ENCODE results near the gene SETD5. TPM values are rescaled to one million over a fixed set of nuclear protein-coding genes. Genes with fewer than 3 reads are reported as not detected.

The SETD5 gene
- total and polyA plus RNA-seq, 2 donors (not counting 1 experiment from before 2014, with no cell fraction given): 64.2 to 201 TPM

DNA sequence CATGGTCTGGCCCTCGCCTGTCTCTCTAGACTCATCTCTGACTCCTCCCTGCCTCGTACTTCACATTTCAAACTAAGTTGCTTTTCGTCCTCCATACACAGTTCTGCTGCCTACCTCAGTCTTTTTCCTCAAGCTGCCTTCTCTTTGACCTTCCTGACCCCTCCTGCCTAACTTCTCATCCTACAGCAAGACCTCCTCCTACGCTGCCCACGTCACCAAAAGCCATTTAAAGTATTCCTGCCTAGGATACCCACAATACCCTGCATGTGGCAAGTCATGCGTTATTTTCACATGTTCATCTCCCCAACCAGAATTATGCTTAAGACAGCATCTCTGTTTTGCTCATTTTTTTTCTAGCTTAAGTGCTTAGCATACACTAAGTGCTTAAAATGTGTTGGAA is 99.5 kb downstream of the SETD5 start:
- CTCF ChIA-PET: no interaction called here
- no peak overlapping the region for H3K9ac ChIP-seq (ENCODE audit: low read length)
- TF ChIP-seq EZH2 (IDR thresholded peaks at IDR 0.05; ENCODE audit: borderline replicate concordance, insufficient read depth, low read depth, low read length, poor library complexity, severe bottlenecking): no peak
- TF ChIP-seq, protein P1, sequence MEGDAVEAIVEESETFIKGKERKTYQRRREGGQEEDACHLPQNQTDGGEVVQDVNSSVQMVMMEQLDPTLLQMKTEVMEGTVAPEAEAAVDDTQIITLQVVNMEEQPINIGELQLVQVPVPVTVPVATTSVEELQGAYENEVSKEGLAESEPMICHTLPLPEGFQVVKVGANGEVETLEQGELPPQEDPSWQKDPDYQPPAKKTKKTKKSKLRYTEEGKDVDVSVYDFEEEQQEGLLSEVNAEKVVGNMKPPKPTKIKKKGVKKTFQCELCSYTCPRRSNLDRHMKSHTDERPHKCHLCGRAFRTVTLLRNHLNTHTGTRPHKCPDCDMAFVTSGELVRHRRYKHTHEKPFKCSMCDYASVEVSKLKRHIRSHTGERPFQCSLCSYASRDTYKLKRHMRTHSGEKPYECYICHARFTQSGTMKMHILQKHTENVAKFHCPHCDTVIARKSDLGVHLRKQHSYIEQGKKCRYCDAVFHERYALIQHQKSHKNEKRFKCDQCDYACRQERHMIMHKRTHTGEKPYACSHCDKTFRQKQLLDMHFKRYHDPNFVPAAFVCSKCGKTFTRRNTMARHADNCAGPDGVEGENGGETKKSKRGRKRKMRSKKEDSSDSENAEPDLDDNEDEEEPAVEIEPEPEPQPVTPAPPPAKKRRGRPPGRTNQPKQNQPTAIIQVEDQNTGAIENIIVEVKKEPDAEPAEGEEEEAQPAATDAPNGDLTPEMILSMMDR (IDR thresholded peaks at IDR 0.05): no peak
- peaks cover 0 to 7% (median 0%) of the 10 kb centered on the region in 3 donors for H3K9me3 ChIP-seq (ENCODE audit: control extremely low read depth in 1 of 3, control insufficient read depth in 2 of 3, insufficient read depth in 1 of 3, low read length in 2 of 3)
- no peak overlapping the region for H3K4me3 ChIP-seq (ENCODE audit: control extremely low read depth in 1 of 5, extremely low read depth in 1 of 5, insufficient read depth in 1 of 5, low read depth in 2 of 5, low read length in 4 of 5)
- WGBS (ENCODE audit: insufficient coverage): 85% methylated on average over 5 of the region's 6 CpGs
- DNase-seq: no peak
- H3K4me1 ChIP-seq (ENCODE audit: control insufficient read depth in 2 of 2, insufficient read depth in 2 of 2, low read length in 2 of 2): peaks cover 10 to 14% of the 10 kb centered on the region in 2 donors
- H4K20me1 ChIP-seq (ENCODE audit: control insufficient read depth, insufficient read depth, low read length, poor library complexity, severe bottlenecking): no peaks in the 10 kb centered on the region
- intact Hi-C loops (cut with micrococcal nuclease): no loop called here
- H2AFZ ChIP-seq (ENCODE audit: insufficient read depth, low read depth, low read length, poor library complexity, severe bottlenecking): no peak overlapping the region
- H3K27me3 ChIP-seq (replicated peaks in 1 of 4; ENCODE audit: control extremely low read depth in 1 of 4, control insufficient read depth in 3 of 4, insufficient read depth in 4 of 4, low read length in 3 of 4): peaks cover 0 to 34% (median 21%) of the 10 kb centered on the region in 4 experiments
- Mint-ChIP-seq H3K4me1 (peaks cover 4% of the 10 kb centered on the region), H3K27ac (no peak overlapping the region), H3K4me3 (no peak overlapping the region), H3K27me3 (peaks cover 22% of the 10 kb centered on the region), H3K9me3 (ENCODE audit: insufficient read depth) (no peaks in the 10 kb centered on the region)
- POLR2A ChIA-PET: no interaction called here
- no peak for ATAC-seq (ENCODE audit: low read depth)
- H3K27ac ChIP-seq (ENCODE audit: low read length in 2 of 2): no peak overlapping the region
- H3K36me3 ChIP-seq (replicated peaks in 1 of 2; ENCODE audit: control extremely low read depth in 1 of 2, control insufficient read depth in 1 of 2, extremely low read depth in 1 of 2, insufficient read depth in 2 of 2, low read length in 1 of 2): no peaks in the 10 kb centered on the region
- H3K79me2 ChIP-seq (ENCODE audit: control insufficient read depth, insufficient read depth, low read length): no peaks in the 10 kb centered on the region
- H3K4me2 ChIP-seq (replicated peaks; ENCODE audit: low read depth, low read length, poor library complexity, severe bottlenecking): no peak overlapping the region

DNA sequence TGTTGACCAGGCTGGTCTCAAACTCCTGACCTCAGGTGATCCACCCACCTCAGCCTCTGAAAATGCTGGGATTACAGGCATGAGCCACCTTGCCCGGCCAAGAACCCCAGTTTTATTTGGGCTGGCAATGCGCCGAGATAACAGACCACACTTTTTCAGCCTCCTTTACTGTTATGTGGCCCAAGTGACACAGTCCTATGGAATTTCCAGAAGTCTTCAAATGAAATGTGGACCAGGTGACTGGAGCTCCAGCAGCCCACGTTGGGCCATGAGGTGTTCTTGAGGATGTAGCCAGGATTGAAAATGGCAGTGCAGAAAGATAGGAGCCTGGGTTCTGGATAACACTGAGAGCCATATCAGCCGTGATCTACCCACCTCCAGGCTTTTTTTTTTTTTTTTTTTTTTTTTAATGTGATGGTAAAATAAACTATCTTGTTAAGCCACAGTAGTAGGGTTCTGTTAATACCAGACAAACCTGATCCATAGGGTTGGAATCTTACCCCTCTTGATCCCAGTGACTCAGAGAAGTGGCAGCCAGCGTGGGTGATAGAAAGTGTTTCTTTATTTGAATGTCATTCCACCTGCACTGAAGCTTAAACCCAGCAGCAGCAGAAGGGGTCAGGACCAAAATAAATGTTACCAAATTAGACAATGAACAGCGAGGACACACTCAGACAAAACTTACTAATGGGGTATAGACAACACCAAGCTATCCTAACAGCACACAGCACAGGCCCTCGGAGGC is 100.6 kb downstream of the SETD5 start:
- H3K4me2 ChIP-seq (replicated peaks; ENCODE audit: low read depth, low read length, poor library complexity, severe bottlenecking): no peak overlapping the region
- Mint-ChIP-seq H3K27me3 (peaks cover 26% of the 10 kb centered on the region), H3K27ac (no peak overlapping the region), H3K9me3 (ENCODE audit: insufficient read depth) (no peaks in the 10 kb centered on the region), H3K4me1 (peaks cover 5% of the 10 kb centered on the region), H3K4me3 (no peak overlapping the region)
- ChIA-PET POLR2A (no interaction called here), CTCF (interaction anchor here (0.9 kb wide), 1 partner anchor 10 kb away, joined by 6 read pairs; no protein-coding TSS in a partner anchor)
- no peak for DNase-seq
- no peak overlapping the region for H3K27ac ChIP-seq (ENCODE audit: low read length in 2 of 2)
- H3K9me3 ChIP-seq (ENCODE audit: control extremely low read depth in 1 of 3, control insufficient read depth in 2 of 3, insufficient read depth in 1 of 3, low read length in 2 of 3): peaks cover 0 to 7% (median 0%) of the 10 kb centered on the region in 3 donors
- H3K4me1 ChIP-seq (ENCODE audit: control insufficient read depth in 2 of 2, insufficient read depth in 2 of 2, low read length in 2 of 2): peaks cover 11 to 14% of the 10 kb centered on the region in 2 donors
- no peaks in the 10 kb centered on the region for H4K20me1 ChIP-seq (ENCODE audit: control insufficient read depth, insufficient read depth, low read length, poor library complexity, severe bottlenecking)
- TF ChIP-seq, protein P1 (IDR thresholded peaks at IDR 0.05): no peak
- no peak for TF ChIP-seq EZH2 (IDR thresholded peaks at IDR 0.05; ENCODE audit: borderline replicate concordance, insufficient read depth, low read depth, low read length, poor library complexity, severe bottlenecking)
- H2AFZ ChIP-seq (ENCODE audit: insufficient read depth, low read depth, low read length, poor library complexity, severe bottlenecking): no peak overlapping the region
- H3K79me2 ChIP-seq (ENCODE audit: control insufficient read depth, insufficient read depth, low read length): no peaks in the 10 kb centered on the region
- ATAC-seq (ENCODE audit: low read depth): no peak
- no peaks in the 10 kb centered on the region for H3K36me3 ChIP-seq (replicated peaks in 1 of 2; ENCODE audit: control extremely low read depth in 1 of 2, control insufficient read depth in 1 of 2, extremely low read depth in 1 of 2, insufficient read depth in 2 of 2, low read length in 1 of 2)
- WGBS (ENCODE audit: insufficient coverage): 85% methylated on average over 6 of the region's 8 CpGs
- H3K4me3 ChIP-seq (ENCODE audit: control extremely low read depth in 1 of 5, extremely low read depth in 1 of 5, insufficient read depth in 1 of 5, low read depth in 2 of 5, low read length in 4 of 5): no peak overlapping the region
- H3K27me3 ChIP-seq (replicated peaks in 1 of 4; ENCODE audit: control extremely low read depth in 1 of 4, control insufficient read depth in 3 of 4, insufficient read depth in 4 of 4, low read length in 3 of 4): peaks cover 0 to 38% (median 24%) of the 10 kb centered on the region in 4 experiments
- no peak overlapping the region for H3K9ac ChIP-seq (ENCODE audit: low read length)
- intact Hi-C loops (cut with micrococcal nuclease): no loop called here

Data from B cell (primary cell).